ENCODE data around the gene RGS14.

DNA sequence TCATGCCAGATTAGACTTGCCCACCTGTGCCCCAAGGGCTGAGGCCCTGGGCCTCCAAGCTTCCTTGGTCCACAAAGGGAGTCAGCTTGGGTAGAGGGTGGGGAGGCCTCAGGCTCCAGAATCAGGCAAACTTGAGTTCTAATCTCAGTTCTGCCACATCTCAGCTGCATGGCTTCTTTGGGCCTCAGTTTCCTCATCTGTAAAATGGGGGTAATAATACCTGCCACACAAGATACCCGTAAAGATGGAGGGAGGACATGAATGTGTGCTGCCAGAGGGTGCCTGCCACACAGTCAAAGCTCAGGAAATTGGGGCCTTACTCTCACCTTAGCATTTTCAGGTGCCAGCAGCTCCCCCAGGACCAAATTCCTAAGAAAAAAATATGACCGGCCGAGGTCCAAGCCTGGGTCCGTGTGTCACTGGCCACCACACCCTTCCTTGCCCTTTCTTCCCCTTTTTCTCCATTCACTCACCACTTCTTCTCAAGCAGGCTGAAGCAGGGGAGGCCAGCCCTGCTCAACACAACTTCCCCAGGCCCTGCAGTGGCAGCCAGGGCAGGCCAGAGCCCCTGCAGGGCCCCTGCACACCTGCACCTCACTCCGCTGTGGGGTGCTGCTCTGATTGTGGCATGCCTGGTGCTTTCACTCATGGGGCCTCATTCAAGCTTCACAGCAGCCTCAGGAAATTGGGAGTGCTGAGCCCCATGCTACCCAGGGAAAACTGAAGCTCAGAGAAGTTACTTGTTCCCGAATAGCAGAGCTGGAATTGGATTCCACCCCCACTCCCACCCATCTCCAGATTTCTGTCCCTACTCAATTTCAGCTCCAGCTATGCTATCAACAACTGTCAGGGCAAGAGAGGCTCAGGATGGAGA, 3.9 kb downstream of the RGS14 start:
- TF ChIP-seq POLR2A (IDR thresholded peaks at IDR 0.05; ENCODE audit: low read depth) (no peak), EP300 (IDR thresholded peaks at IDR 0.05) (no peak), POLR2AphosphoS5 (IDR thresholded peaks at IDR 0.05) (no peak)
- TF ChIP-seq, protein P1, sequence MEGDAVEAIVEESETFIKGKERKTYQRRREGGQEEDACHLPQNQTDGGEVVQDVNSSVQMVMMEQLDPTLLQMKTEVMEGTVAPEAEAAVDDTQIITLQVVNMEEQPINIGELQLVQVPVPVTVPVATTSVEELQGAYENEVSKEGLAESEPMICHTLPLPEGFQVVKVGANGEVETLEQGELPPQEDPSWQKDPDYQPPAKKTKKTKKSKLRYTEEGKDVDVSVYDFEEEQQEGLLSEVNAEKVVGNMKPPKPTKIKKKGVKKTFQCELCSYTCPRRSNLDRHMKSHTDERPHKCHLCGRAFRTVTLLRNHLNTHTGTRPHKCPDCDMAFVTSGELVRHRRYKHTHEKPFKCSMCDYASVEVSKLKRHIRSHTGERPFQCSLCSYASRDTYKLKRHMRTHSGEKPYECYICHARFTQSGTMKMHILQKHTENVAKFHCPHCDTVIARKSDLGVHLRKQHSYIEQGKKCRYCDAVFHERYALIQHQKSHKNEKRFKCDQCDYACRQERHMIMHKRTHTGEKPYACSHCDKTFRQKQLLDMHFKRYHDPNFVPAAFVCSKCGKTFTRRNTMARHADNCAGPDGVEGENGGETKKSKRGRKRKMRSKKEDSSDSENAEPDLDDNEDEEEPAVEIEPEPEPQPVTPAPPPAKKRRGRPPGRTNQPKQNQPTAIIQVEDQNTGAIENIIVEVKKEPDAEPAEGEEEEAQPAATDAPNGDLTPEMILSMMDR (IDR thresholded peaks at IDR 0.05), result no peak
